ENCODE measurements around the gene MRPS35.

The MRPS35 gene

GRCh38 chr12:27751386-27752047 is 40.9 kb downstream of the MRPS35 start:
- no peaks in the 10 kb centered on the region for H4K20me1 ChIP-seq (ENCODE audit: insufficient read depth, low read length)
- no peaks in the 10 kb centered on the region for H3K9me3 ChIP-seq (ENCODE audit: low read length)
- H3K27me3 ChIP-seq (ENCODE audit: insufficient read depth, low read length) = no peaks in the 10 kb centered on the region
- no peak overlapping the region for H3K4me3 ChIP-seq (ENCODE audit: low read depth, low read length, poor library complexity, severe bottlenecking)
- peaks cover 20% of the 10 kb centered on the region for H3K4me1 ChIP-seq (ENCODE audit: insufficient read depth, low read length, severe bottlenecking)
- H2AFZ ChIP-seq (ENCODE audit: low read length) = no peak overlapping the region
- H3K27ac ChIP-seq (ENCODE audit: low read depth, low read length, poor library complexity, severe bottlenecking) = no peak overlapping the region
- H3K9ac ChIP-seq (ENCODE audit: low read length) = no peak overlapping the region
- H3K36me3 ChIP-seq (ENCODE audit: insufficient read depth, low read length) = peaks cover 48% of the 10 kb centered on the region
- no peaks in the 10 kb centered on the region for H3F3A ChIP-seq (ENCODE audit: insufficient read depth, low read length)
- H3K79me2 ChIP-seq (ENCODE audit: insufficient read depth, low read length) = no peaks in the 10 kb centered on the region
- H3K9me2 ChIP-seq (ENCODE audit: low read depth, low read length) = no peaks in the 10 kb centered on the region
- no peak for TF ChIP-seq EZH2 (IDR thresholded peaks at IDR 0.05; ENCODE audit: borderline replicate concordance, low read length)
- no peak for TF ChIP-seq CTCF (IDR thresholded peaks at IDR 0.05; ENCODE audit: low read length)
- no peak overlapping the region for H3K4me2 ChIP-seq (ENCODE audit: low read length)

GRCh38 chr12:27754795-27755194 is 44.2 kb downstream of the MRPS35 start:
- H3K9me3 ChIP-seq (ENCODE audit: low read length) = no peaks in the 10 kb centered on the region
- no peak overlapping the region for H3K4me3 ChIP-seq (ENCODE audit: low read depth, low read length, poor library complexity, severe bottlenecking)
- H3K4me2 ChIP-seq (ENCODE audit: low read length) = no peak overlapping the region
- TF ChIP-seq EZH2 (IDR thresholded peaks at IDR 0.05; ENCODE audit: borderline replicate concordance, low read length) (no peak), CTCF (IDR thresholded peaks at IDR 0.05; ENCODE audit: low read length) (no peak)
- no peak overlapping the region for H2AFZ ChIP-seq (ENCODE audit: low read length)
- no peaks in the 10 kb centered on the region for H3K79me2 ChIP-seq (ENCODE audit: insufficient read depth, low read length)
- H3K27ac ChIP-seq (ENCODE audit: low read depth, low read length, poor library complexity, severe bottlenecking) = no peak overlapping the region
- peaks cover 9% of the 10 kb centered on the region for H3K4me1 ChIP-seq (ENCODE audit: insufficient read depth, low read length, severe bottlenecking)
- H3F3A ChIP-seq (ENCODE audit: insufficient read depth, low read length) = no peaks in the 10 kb centered on the region
- H3K27me3 ChIP-seq (ENCODE audit: insufficient read depth, low read length) = no peaks in the 10 kb centered on the region
- H3K36me3 ChIP-seq (ENCODE audit: insufficient read depth, low read length) = peaks cover 34% of the 10 kb centered on the region
- no peak overlapping the region for H3K9ac ChIP-seq (ENCODE audit: low read length)
- H3K9me2 ChIP-seq (ENCODE audit: low read depth, low read length) = no peaks in the 10 kb centered on the region
- H4K20me1 ChIP-seq (ENCODE audit: insufficient read depth, low read length) = no peaks in the 10 kb centered on the region

- Histone ChIP-seq H3K9me2 (ENCODE audit: low read depth, low read length) (no peaks in the 10 kb centered on the region), H3K27me3 (ENCODE audit: insufficient read depth, low read length) (no peaks in the 10 kb centered on the region), H4K20me1 (ENCODE audit: insufficient read depth, low read length) (no peaks in the 10 kb centered on the region), H3K36me3 (ENCODE audit: insufficient read depth, low read length) (peaks cover 26% of the 10 kb centered on the region), H3K4me3 (ENCODE audit: low read depth, low read length, poor library complexity, severe bottlenecking) (no peak overlapping the region), H3K27ac (ENCODE audit: low read depth, low read length, poor library complexity, severe bottlenecking) (no peak overlapping the region), H3K4me2 (ENCODE audit: low read length) (no peak overlapping the region), H3K79me2 (ENCODE audit: insufficient read depth, low read length) (no peaks in the 10 kb centered on the region), H3K4me1 (ENCODE audit: insufficient read depth, low read length, severe bottlenecking) (peaks cover 9% of the 10 kb centered on the region), H3K9me3 (ENCODE audit: low read length) (no peaks in the 10 kb centered on the region), H2AFZ (ENCODE audit: low read length) (no peak overlapping the region), H3F3A (ENCODE audit: insufficient read depth, low read length) (no peaks in the 10 kb centered on the region), H3K9ac (ENCODE audit: low read length) (no peak overlapping the region)
- TF ChIP-seq EZH2 (IDR thresholded peaks at IDR 0.05; ENCODE audit: borderline replicate concordance, low read length) (no peak), CTCF (IDR thresholded peaks at IDR 0.05; ENCODE audit: low read length) (no peak)
Observed at GRCh38 chr12:27756670-27757195, 46.1 kb downstream of the MRPS35 start.
